ENCODE measurements around the gene SORCS3.
"Not testable (repeated sequence)": the region's sequence is repeated elsewhere in the genome, so short reads cannot be mapped to it uniquely, and the experiment has no call there.

SORCS3 gene

DNA sequence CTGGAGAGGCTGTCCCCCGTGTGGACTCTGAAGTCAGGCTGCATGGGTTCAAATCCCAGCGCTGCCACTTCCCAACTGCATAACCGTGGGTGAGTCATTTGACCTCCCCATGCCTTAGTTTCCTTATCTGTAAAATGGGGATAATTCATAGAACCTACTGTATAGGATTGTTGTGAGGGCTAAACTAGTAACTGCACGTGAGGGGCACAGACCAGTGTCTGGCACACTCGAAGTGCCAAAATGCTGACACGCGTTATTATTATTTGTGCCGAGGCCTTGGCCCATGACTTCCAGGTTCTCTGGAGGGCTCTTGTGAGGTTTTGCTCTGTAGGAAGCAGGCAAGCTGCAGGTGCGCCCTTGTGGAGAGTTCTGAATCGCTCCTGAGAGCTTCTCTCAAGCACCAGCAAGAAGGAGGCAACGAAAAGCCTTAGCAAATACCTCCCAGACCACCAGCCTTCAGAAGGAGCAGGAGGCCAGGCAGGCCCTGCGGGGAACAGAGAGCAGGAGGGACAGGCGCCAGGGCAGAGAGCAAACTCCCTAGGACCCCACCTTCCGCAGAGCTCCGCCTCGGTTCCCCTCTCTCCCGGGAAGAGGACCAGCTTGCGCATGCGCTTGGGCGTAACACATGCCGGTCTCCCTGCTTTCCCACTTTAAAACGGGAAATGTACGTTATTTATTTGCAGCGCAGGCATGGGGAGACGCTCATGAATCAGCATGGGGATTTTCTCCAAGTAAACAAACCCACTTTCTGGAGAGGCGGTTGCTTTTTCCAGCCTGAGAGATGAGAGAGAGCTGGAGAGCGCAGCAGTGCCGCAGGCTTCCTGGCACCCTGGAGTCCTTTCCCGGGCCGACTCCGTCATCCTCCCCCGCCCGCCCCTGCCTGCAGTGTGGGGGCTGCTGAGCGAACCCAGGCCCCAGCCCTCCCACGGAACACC, 39.6 kb downstream of the SORCS3 start:
- H3K9me3 ChIP-seq (ENCODE audit: control insufficient read depth, low read length), result no peaks in the 10 kb centered on the region

DNA sequence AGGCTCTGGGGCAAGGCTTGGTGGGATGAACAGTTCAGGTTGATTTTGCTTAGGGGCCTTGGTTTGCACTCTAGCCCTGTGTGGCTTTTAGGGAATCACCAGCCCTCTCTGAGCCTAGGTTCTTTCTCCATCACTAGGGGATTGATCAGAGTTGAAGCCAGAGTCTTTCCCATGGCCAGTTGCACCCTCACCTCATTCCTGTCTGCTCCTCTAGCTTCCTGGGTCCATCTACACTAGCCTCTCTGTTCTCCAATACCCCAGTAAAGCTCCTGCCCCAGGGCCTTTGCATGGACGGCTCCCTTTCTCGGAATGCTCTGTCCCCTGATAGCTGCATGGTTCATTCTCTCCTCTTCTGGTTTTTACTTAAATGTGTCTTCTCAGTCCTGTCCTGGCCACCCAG, 40.4 kb downstream of the SORCS3 start:
- H3K4me3 ChIP-seq (ENCODE audit: low read length), result no peak overlapping the region
- no peaks in the 10 kb centered on the region for H3K9me3 ChIP-seq (ENCODE audit: control insufficient read depth, low read length)
- no peaks in the 10 kb centered on the region for H3K4me1 ChIP-seq (ENCODE audit: control insufficient read depth, insufficient read depth, low read length)
- H3K9ac ChIP-seq (ENCODE audit: low read length), result no peak overlapping the region
- H3K27me3 ChIP-seq (ENCODE audit: control insufficient read depth, insufficient read depth, low read length), result no peaks in the 10 kb centered on the region
- H3K36me3 ChIP-seq (ENCODE audit: control insufficient read depth, insufficient read depth, low read length), result no peaks in the 10 kb centered on the region

More for the DNA sequence above, 39.6 kb downstream of the SORCS3 start:
- Histone ChIP-seq H3K36me3 (ENCODE audit: control insufficient read depth, insufficient read depth, low read length) (no peaks in the 10 kb centered on the region), H3K4me1 (ENCODE audit: control insufficient read depth, insufficient read depth, low read length) (no peaks in the 10 kb centered on the region), H3K4me3 (ENCODE audit: low read length) (no peak overlapping the region), H3K27me3 (ENCODE audit: control insufficient read depth, insufficient read depth, low read length) (no peaks in the 10 kb centered on the region), H3K9ac (ENCODE audit: low read length) (no peak overlapping the region)

DNA sequence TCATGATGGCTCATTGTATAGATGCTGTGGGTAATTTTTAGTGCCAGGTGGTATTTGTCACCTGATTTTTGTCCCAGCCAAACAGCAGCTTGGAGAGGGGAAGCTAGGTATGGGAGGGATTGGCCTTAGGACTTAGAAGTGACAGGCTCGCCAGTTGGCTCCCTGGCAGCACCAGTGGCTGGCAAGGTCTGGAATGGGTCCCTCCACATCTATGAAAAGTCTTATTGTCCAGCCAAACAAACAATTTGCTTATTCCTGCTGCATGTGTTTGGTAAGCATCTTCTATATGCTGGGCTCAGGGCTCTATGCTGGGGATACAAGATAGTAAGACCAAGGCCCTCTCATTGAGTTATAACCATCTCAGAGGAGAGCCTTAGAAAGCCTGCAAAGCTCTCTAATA, 42.5 kb downstream of the SORCS3 start:
- no peak overlapping the region for H3K9ac ChIP-seq (ENCODE audit: low read length)
- no peak overlapping the region for H3K4me3 ChIP-seq (ENCODE audit: low read length)
- H3K4me1 ChIP-seq (ENCODE audit: control insufficient read depth, insufficient read depth, low read length), result no peaks in the 10 kb centered on the region

DNA sequence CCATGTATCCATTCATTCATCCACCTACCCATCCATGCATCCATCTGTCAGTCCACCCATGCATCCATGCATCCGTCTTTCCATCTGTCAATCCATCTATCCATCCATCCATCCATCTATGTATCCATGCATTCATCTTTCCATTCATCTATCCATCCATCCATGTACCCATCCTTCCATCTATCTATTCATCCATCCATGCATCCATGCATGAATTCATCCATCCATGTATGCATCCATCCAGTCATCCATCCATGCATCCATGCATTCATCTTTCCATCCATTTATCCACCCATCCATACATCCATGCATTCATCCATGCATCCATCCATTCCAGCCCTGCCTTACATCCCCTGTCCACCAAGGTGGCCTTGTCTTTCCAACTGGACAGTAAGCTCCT, 45.7 kb downstream of the SORCS3 start:
- no peaks in the 10 kb centered on the region for H3K36me3 ChIP-seq (ENCODE audit: control insufficient read depth, insufficient read depth, low read length)
- H3K9ac ChIP-seq (ENCODE audit: low read length), result no peak overlapping the region
- no peaks in the 10 kb centered on the region for H3K9me3 ChIP-seq (ENCODE audit: control insufficient read depth, low read length)
- no peaks in the 10 kb centered on the region for H3K27me3 ChIP-seq (ENCODE audit: control insufficient read depth, insufficient read depth, low read length)
- no peak overlapping the region for H3K4me3 ChIP-seq (ENCODE audit: low read length)
- no peaks in the 10 kb centered on the region for H3K4me1 ChIP-seq (ENCODE audit: control insufficient read depth, insufficient read depth, low read length)

More for the DNA sequence above, 42.5 kb downstream of the SORCS3 start:
- H3K36me3 ChIP-seq (ENCODE audit: control insufficient read depth, insufficient read depth, low read length), result no peaks in the 10 kb centered on the region
- H3K27me3 ChIP-seq (ENCODE audit: control insufficient read depth, insufficient read depth, low read length), result no peaks in the 10 kb centered on the region
- H3K9me3 ChIP-seq (ENCODE audit: control insufficient read depth, low read length), result no peaks in the 10 kb centered on the region

DNA sequence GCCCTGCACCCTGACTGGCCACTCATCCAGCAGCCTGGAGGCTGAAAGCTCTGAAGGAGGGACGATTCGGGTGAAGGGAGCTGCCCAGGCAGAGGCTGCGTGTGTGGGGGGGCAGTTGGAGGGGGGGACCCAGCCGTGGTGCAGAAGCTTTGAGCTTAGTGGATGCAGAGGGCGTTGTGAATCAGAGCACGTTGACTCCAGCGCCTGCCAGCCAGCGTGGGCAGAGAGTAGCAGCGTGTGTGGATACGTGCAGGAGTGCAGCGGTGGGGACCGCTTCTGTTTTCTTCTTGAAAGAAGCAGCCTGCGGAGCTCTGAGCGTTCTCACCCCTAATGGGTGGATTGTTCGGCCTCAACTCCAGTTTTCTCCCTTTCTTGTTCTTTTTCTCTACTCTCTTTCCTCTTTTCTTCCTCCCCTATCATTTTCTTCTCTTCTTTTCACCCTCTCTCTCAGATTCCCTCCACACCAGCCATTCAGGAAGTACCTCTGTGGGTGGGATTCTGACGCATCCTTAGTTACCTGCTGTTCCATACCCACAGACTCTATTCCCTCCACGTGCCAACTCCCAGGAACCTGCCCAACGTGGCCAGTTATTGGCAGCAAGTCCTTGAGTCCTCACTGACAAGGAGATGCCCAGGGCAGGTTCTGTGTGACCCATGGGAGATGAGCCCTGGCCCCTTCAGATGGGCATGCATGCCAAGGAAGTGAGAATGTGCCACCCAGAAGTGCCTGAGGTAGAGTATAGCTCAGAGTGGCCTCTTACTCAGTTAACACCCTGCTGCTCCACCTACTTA, 47.4 kb downstream of the SORCS3 start:
- Histone ChIP-seq H3K36me3 (ENCODE audit: control insufficient read depth, insufficient read depth, low read length) (no peaks in the 10 kb centered on the region), H3K27me3 (ENCODE audit: control insufficient read depth, insufficient read depth, low read length) (no peaks in the 10 kb centered on the region), H3K4me3 (ENCODE audit: low read length) (no peak overlapping the region), H3K4me1 (ENCODE audit: control insufficient read depth, insufficient read depth, low read length) (no peaks in the 10 kb centered on the region), H3K9me3 (ENCODE audit: control insufficient read depth, low read length) (no peaks in the 10 kb centered on the region), H3K9ac (ENCODE audit: low read length) (no peak overlapping the region)

DNA sequence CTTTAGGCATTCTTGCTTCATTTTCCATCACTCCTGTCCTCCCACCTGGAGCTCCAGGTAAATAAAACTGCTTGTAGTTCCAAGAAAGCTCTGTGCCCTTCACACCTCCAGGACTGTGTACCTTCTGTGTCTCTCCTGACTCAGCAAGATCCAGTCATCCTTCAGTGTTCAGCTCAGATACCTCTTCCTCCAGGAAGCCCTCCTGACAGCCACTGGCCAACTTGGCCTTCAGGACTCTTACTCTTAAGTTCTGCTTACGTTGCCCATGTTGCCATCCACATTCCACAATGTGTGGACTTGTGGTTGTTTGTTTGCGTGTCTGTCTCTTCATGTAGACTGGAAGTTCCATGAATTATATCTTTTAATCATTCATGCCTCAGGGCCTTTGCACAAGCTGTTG, 48.0 kb downstream of the SORCS3 start:
- Histone ChIP-seq H3K36me3 (ENCODE audit: control insufficient read depth, insufficient read depth, low read length) (no peaks in the 10 kb centered on the region), H3K4me3 (ENCODE audit: low read length) (no peak overlapping the region), H3K4me1 (ENCODE audit: control insufficient read depth, insufficient read depth, low read length) (no peaks in the 10 kb centered on the region), H3K27me3 (ENCODE audit: control insufficient read depth, insufficient read depth, low read length) (no peaks in the 10 kb centered on the region), H3K9me3 (ENCODE audit: control insufficient read depth, low read length) (no peaks in the 10 kb centered on the region), H3K9ac (ENCODE audit: low read length) (no peak overlapping the region)

DNA sequence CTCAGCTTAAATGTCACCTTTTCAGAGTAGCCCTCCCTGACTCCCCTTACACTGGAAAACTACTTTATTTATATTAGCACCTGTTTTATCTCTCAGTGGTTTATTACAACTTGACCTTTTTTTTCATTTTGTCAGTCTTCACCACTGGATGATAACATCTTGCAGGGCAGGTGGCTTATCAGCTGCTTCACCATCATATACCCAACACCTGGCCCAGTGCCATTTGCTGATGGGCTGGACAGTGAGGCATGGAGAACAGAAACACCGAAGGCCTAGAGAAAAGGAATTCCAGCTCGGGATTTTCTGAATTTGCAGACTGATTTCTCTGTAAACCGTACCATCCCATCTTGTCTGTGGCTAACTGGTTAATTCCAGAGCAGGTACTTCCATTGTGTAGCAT, 48.5 kb downstream of the SORCS3 start:
- Histone ChIP-seq H3K9me3 (ENCODE audit: control insufficient read depth, low read length) (no peaks in the 10 kb centered on the region), H3K4me1 (ENCODE audit: control insufficient read depth, insufficient read depth, low read length) (no peaks in the 10 kb centered on the region), H3K4me3 (ENCODE audit: low read length) (no peak overlapping the region), H3K36me3 (ENCODE audit: control insufficient read depth, insufficient read depth, low read length) (no peaks in the 10 kb centered on the region), H3K27me3 (ENCODE audit: control insufficient read depth, insufficient read depth, low read length) (no peaks in the 10 kb centered on the region), H3K9ac (ENCODE audit: low read length) (no peak overlapping the region)

DNA sequence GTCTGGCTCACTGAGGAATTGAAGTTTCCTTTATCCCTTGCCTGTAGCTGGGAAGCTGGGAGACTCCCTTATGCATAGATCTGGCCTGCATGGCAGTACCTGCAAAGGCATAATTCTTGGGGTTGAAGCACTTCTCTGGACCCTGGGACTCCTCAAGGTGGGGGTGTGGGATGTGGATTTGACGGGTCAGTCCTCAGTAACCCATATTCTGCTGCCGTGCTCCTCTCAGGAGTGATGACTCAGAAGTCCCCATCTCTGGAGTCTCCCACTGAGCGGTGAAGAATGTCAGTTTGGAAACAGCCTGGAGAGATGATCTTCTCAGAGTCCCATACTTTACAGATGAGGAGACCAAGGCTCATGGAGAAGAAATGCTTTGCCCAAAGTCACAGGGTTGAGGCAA, 49.0 kb downstream of the SORCS3 start:
- H3K9ac ChIP-seq (ENCODE audit: low read length), result no peak overlapping the region
- H3K27me3 ChIP-seq (ENCODE audit: control insufficient read depth, insufficient read depth, low read length), result no peaks in the 10 kb centered on the region
- H3K4me3 ChIP-seq (ENCODE audit: low read length), result no peak overlapping the region
- no peaks in the 10 kb centered on the region for H3K4me1 ChIP-seq (ENCODE audit: control insufficient read depth, insufficient read depth, low read length)
- no peaks in the 10 kb centered on the region for H3K9me3 ChIP-seq (ENCODE audit: control insufficient read depth, low read length)
- H3K36me3 ChIP-seq (ENCODE audit: control insufficient read depth, insufficient read depth, low read length), result no peaks in the 10 kb centered on the region

DNA sequence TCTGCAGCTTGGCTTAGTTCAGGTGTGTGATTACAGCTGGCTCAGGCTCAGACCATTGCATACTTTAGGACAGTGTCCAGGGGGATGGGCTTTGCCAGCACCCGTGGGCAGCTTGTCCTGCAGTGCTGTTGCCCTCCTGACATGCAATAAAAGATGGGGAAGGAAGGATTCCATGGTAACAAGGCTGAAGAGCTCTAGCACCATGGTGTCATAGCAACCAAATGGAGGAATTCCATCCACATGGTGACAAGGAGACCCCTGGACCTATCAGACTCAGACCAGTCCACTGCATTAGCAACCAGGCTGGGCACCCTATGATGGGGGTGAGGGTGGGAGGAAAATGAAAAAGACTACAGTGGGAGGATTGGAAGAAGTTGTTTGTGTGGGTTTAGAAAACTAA, 49.9 kb downstream of the SORCS3 start:
- no peak overlapping the region for H3K4me3 ChIP-seq (ENCODE audit: low read length)
- H3K9ac ChIP-seq (ENCODE audit: low read length), result no peak overlapping the region
- H3K4me1 ChIP-seq (ENCODE audit: control insufficient read depth, insufficient read depth, low read length), result no peaks in the 10 kb centered on the region
- no peaks in the 10 kb centered on the region for H3K36me3 ChIP-seq (ENCODE audit: control insufficient read depth, insufficient read depth, low read length)
- no peaks in the 10 kb centered on the region for H3K9me3 ChIP-seq (ENCODE audit: control insufficient read depth, low read length)
- H3K27me3 ChIP-seq (ENCODE audit: control insufficient read depth, insufficient read depth, low read length), result no peaks in the 10 kb centered on the region

DNA sequence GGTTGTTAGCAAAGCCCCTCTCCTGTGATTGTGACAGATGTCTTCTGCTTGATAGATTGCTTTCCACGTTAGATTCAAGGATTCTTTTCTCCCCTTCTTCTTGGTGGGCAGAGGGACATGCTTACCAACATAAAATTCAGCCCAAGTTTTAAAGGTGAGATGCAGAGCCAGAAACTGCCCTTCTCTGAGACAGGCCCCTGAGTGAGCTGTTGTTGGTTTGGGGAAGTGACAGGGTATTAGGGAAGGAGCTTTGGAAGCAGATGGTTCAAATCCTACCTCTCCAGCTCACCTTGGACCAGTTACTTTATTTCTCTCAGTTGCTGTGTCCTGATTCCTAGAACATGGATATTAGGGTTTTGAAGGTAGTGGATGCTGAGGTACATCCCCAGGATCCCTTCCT, 53.0 kb downstream of the SORCS3 start:
- H3K27me3 ChIP-seq (ENCODE audit: control insufficient read depth, insufficient read depth, low read length), result no peaks in the 10 kb centered on the region
- no peak overlapping the region for H3K4me3 ChIP-seq (ENCODE audit: low read length)
- H3K36me3 ChIP-seq (ENCODE audit: control insufficient read depth, insufficient read depth, low read length), result no peaks in the 10 kb centered on the region
- H3K9me3 ChIP-seq (ENCODE audit: control insufficient read depth, low read length), result no peaks in the 10 kb centered on the region
- H3K4me1 ChIP-seq (ENCODE audit: control insufficient read depth, insufficient read depth, low read length), result no peaks in the 10 kb centered on the region
- no peak overlapping the region for H3K9ac ChIP-seq (ENCODE audit: low read length)

DNA sequence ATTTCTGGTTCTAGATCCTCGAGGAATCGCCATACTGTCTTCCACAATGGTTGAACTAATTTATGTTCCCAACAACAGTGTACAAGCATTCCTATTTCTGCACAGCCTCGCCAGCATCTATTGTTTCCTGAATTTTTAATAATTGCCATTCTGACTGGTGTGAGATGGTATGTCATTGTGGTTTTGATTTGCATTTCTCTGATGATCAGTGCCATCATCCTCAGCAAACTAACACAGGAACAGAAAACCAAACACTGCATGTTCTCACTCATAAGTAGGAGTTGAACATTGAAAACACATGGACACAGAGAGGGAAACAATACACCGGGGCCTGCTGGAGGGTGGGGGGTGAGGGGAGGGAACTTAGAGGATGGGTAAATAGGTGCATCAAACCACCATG, 62.2 kb downstream of the SORCS3 start:
- H3K4me1 ChIP-seq (ENCODE audit: control insufficient read depth, insufficient read depth, low read length); H3K4me3 ChIP-seq (ENCODE audit: low read length); H3K36me3 ChIP-seq (ENCODE audit: control insufficient read depth, insufficient read depth, low read length); H3K9me3 ChIP-seq (ENCODE audit: control insufficient read depth, low read length); H3K9ac ChIP-seq (ENCODE audit: low read length); H3K27me3 ChIP-seq (ENCODE audit: control insufficient read depth, insufficient read depth, low read length): not testable (repeated sequence)

DNA sequence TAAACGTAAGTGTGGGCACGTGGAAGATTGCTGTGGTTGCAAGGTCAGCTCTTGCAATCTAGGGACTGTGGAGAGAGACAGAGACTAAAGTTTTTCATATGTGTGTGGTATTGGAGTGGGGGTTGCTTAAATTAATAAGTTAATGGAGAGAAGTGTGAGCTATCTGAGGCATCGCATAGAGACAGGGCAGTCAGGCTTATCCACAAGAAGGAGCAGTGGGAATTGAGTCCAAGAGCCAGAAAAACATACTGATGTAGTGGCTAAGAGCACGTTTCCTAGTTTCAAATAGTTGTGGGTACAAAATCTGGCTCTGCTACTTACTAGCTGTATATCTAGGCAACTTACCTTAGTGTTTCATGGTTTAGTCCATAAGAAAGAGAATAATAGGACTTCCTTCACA, 65.8 kb downstream of the SORCS3 start:
- H3K4me1 ChIP-seq (ENCODE audit: control insufficient read depth, insufficient read depth, low read length), result no peaks in the 10 kb centered on the region
- H3K9ac ChIP-seq (ENCODE audit: low read length), result no peak overlapping the region
- no peaks in the 10 kb centered on the region for H3K27me3 ChIP-seq (ENCODE audit: control insufficient read depth, insufficient read depth, low read length)
- H3K9me3 ChIP-seq (ENCODE audit: control insufficient read depth, low read length), result no peaks in the 10 kb centered on the region
- no peaks in the 10 kb centered on the region for H3K36me3 ChIP-seq (ENCODE audit: control insufficient read depth, insufficient read depth, low read length)
- no peak overlapping the region for H3K4me3 ChIP-seq (ENCODE audit: low read length)
